Measurements from ENCODE around the gene SON.
A peak's percentile ranks its signal among the peaks of the same experiment; 100 is the strongest.
"Not testable (repeated sequence)": the region's sequence is repeated elsewhere in the genome, so short reads cannot be mapped to it uniquely, and the experiment has no call there.

The SON gene

GRCh38 chr21:33578959-33579542 lies 36.2 kb downstream of the SON start:
- DNase-seq, result no peak

GRCh38 chr21:33584455-33584854 lies 41.6 kb downstream of the SON start:
- DNase-seq, result no peak

DNA sequence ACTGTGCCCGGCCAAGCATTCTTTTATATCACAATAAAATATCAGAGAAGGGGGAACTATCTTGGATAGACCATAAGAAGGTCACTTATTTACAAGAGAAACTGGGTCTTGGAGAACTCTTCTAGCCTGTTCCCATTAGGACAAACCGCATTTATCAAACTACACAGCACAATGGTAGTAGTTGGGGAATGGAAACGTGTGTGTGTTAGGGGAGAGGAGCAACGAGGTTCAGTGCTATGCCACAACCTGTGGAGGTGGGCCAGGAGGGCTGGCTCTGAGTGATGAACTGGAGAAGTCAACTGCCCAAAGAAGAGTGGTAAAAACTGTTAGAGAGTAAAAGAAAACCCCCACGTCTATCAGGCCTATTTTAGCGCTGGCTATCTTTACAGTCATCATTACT lies 44.1 kb downstream of the SON start:
- no peak for DNase-seq

GRCh38 chr21:33587792-33588484 lies 45.1 kb downstream of the SON start:
- DNase-seq, result no peak

DNA sequence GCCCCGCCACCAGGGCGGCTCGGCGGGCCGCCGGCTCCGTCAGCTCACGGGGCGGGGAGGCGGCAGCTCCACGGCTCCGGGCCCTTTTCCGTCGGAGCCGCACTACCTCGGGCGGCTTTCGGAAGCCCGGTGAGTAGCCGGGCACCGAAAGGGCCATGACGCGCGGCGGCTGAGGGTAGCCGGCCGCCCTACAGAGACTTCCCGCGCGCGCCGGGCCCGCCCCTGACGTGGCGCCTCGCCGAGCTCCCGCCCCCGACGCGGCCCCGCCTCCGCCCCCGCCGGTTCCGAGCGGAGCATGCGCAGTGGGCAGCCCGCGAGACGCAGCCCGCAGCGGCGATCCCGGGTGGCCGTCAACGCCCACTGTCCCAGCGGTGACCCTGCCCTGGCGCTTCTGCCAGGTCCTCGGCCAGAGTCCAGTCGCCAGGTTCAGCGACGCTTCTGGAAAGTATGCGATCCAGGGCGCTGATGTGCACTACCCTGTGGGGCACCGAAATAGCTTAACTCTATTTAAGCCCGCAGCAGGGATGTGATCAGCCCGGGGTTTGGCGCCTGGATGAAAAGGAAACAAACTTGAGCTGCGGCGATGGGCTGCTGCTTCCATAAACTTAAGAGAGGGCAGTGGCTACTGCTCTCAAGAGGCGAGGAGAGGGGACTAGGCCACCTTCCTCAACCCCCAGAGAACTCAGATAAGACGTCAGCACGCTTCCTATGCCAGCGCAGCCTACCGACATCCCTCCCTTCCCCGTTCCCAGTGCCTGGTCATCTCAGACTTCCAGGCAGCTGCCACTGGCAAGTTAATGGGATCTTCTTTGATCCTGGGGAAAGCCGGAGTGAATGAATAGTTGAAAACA lies 45.9 kb downstream of the SON start, which contains the start of gene DONSON:
TSS of gene DONSON (minus strand) at position 200 of the 851 bp plus-strand sequence. CDS start at position 157, 43 bp downstream.
- peak; percentile 83 to 85 for DNase-seq

- no peak for DNase-seq
Observed at GRCh38 chr21:33598051-33598450, 55.2 kb downstream of the SON start.

GRCh38 chr21:33608559-33608958 lies 65.7 kb downstream of the SON start:
- DNase-seq, result no peak

DNA sequence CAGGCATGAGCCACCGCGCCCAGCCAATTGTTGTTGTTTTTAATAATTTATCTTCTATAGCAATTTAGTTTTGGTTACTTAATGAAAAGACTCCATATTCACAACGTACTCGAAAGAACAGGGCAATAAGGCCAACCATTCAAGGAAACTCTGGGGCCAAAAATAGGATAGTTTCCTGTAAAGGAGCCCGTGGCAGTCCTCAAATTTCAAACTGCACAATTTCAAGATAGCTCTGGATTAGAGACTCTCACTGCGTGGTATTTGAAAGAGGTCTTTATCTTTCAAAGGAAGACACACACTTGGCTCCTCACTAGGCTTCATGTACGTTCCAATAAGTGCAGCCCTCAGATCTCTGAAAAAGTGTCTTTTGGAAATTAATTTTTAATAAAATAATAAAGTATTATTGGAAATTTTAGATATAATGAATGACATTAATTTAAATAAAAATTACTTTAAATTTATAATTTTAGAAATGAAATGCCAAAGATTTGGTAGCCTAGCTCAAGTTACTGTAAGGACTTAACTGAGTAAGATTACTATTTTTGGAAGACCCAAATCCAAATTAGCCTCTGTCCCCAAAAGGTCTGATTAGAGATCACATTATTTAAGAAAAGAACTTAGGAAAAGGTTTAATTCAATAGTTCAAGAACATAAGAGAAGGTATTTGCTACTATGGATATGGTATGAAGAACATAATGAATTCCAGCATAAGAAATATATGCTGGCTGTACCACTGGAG lies 68.3 kb downstream of the SON start:
- no peak for DNase-seq

DNA sequence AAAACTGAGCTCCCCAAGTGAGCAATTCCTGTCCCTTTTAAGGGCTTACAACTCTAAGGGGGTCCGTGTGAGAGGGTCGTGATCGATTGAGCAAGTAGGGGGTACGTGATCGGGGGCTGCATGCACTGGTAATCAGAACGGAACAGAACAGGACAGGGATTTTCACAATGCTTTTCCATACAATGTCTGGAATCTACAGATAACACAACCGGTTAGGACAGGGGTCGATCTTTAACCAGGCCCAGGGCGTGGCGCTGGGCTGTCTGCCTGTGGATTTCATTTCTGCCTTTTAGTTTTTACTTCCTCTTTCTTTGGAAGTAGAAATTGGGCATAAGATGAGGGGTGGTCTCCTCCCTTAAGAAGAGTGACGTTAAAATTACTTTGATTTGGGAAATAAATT lies 74.7 kb downstream of the SON start:
- DNase-seq, result not testable (repeated sequence)

DNA sequence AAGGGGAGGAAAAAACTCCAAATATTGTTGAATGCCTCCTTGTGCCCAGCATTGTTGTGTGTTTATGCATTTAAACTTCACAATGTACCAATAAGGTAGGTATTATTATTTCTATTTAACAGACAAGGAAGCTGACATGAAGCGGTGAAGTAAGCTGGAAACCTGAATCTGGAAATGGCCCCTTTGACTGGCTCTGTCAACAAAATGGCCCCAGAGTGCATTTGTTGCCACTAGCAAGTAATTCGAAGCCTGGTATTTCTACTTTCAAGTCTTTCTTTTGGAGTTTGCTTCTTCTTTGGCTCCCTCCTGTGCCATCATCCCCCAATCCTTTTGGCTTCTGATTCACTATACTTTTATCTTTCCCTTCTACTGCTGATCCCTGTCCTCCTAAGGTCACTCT lies 75.6 kb downstream of the SON start:
- no peak for DNase-seq

DNA sequence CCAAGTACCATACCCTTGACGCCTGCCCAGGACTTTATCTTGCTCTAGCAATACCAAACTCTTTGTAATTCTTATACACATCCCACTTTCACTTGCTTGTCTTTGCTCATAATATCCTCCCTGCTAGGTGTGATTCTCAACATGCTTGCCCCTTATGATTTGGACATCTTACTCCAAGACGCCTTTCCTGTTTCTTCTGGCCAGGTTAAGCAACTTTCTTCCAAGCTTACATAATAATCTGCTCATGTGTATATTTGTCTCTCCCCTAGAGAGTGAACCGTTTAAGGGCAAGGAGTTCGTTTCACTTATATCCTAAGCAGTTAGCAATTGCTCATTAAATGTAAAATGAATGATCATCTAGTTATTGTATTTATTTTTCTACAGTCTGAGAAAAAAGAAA lies 76.9 kb downstream of the SON start:
- no peak for DNase-seq

- no peak for DNase-seq
Observed at GRCh38 chr21:33622253-33622652, 79.4 kb downstream of the SON start.

DNA sequence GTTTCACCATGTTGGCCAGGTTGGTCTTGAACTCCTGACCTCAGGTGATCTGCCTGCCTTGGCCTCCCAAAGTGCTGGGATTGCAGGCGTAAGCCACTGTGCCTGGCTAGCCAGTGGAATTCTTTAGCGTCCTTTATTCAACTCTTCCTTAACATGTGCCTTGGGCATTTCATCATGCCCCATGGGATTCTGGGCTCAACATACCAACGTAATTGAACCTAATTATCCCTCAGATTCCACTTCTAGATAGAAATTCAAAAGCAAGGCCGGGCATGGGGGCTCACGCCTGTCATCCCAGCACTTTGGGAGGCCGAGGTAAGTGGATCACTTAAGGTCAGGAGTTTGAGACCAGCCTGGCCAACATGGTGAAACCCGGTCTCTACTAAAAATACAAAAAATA lies 83.3 kb downstream of the SON start:
- DNase-seq, result not testable (repeated sequence)
